ENCODE data around the gene IFIT3. TPM values are rescaled to one million over a fixed set of nuclear protein-coding genes. Genes with fewer than 3 reads are reported as not detected.

Gene IFIT3
- total RNA-seq, 2 donors from 2014 or later, result 0.42 TPM; not detected in 1

DNA sequence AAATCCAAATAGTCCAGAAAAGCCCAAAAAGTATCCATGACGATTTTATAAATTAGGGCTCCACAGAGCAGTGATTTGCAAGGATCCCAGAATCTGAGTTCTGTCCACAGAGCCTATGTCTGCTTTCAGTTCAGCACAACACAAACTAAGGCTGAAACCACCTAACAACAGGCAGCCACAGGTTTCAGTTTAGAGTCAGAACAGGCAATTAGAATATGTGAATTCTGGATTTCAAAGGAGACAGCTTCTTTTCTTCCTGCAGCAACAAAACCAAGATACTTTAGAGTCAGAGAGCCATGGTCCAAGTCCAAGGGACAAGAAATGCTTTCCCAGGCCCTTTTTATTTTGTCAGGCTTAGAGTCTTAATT is 23.6 kb downstream of the IFIT3 start:
- Histone ChIP-seq H3K36me3 (ENCODE audit: control insufficient read depth, insufficient read depth, low read length) (no peaks in the 10 kb centered on the region), H3K4me3 (ENCODE audit: low read length) (no peak overlapping the region), H3K27me3 (ENCODE audit: control insufficient read depth, insufficient read depth, low read length, poor library complexity, severe bottlenecking) (no peaks in the 10 kb centered on the region), H3K9ac (ENCODE audit: extremely low read depth, low read length, poor library complexity, severe bottlenecking) (peak overlapping the region; percentile 20), H3K4me1 (ENCODE audit: control insufficient read depth, insufficient read depth, low read length) (peaks cover 18% of the 10 kb centered on the region), H3K27ac (ENCODE audit: low read depth, low read length) (peak overlapping the region; percentile 71), H3K9me3 (ENCODE audit: control insufficient read depth, low read length) (peaks cover 5% of the 10 kb centered on the region)
- Mint-ChIP-seq H3K27me3 (ENCODE audit: insufficient read depth) (no peaks in the 10 kb centered on the region), H3K4me1 (peaks cover 56% of the 10 kb centered on the region), H3K27ac (peak overlapping the region; percentile 83), H3K36me3 (ENCODE audit: low read depth) (no peaks in the 10 kb centered on the region), H3K9me3 (peaks cover 8% of the 10 kb centered on the region), H3K4me3 (no peak overlapping the region)
- WGBS, 2 experiments (ENCODE audit: insufficient coverage in 1 of 2, insufficient read length in 1 of 2), result 81% methylated on average over 1 of the region's 1 CpG; no CpG with 5 or more reads in 1 of the 2 experiments
- TF ChIP-seq, protein P1, sequence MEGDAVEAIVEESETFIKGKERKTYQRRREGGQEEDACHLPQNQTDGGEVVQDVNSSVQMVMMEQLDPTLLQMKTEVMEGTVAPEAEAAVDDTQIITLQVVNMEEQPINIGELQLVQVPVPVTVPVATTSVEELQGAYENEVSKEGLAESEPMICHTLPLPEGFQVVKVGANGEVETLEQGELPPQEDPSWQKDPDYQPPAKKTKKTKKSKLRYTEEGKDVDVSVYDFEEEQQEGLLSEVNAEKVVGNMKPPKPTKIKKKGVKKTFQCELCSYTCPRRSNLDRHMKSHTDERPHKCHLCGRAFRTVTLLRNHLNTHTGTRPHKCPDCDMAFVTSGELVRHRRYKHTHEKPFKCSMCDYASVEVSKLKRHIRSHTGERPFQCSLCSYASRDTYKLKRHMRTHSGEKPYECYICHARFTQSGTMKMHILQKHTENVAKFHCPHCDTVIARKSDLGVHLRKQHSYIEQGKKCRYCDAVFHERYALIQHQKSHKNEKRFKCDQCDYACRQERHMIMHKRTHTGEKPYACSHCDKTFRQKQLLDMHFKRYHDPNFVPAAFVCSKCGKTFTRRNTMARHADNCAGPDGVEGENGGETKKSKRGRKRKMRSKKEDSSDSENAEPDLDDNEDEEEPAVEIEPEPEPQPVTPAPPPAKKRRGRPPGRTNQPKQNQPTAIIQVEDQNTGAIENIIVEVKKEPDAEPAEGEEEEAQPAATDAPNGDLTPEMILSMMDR (conservative IDR thresholded peaks at IDR 0.05), result no peak
- no peak for DNase-seq

DNA sequence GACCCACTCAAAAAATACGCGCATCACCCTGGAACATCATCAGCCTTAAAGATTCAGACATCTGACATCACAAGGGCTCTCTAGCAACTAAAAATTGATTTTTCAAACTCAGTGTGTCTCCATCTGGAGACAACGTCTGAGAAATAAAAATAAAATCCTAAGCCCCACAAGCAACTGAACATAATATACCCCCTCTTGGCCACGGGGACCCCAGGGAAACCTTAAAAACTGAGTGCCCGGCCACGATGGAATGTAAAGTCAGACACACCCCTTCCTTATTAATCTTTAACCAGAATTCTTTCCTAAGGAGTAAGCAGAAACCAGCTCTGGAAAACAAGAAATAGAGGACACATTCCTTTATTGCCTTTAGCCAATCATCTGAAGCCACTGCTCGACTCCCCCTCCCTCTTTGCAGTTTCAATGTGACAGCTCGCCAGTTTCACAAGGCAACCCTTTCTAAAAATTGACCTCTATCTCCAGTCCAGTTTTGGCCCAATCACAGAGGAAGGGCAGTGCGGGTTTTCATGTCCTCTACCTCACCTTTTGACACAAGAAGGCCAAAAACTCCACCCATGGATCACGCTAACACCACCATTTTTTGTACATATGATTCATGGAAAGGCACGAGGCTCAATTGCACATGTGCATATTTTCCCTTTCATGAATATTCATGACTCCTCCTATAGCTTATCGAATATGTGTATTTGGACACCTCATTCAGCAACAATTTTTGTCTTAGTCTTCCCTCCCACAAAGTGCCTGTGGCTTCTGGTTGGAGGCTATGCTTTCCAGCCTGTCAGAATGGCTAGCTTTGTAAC is 24.2 kb downstream of the IFIT3 start:
- Histone ChIP-seq H3K27me3 (ENCODE audit: control insufficient read depth, insufficient read depth, low read length, poor library complexity, severe bottlenecking) (no peaks in the 10 kb centered on the region), H3K4me3 (ENCODE audit: low read length) (no peak overlapping the region), H3K36me3 (ENCODE audit: control insufficient read depth, insufficient read depth, low read length) (no peaks in the 10 kb centered on the region), H3K9ac (ENCODE audit: extremely low read depth, low read length, poor library complexity, severe bottlenecking) (peak overlapping the region; percentile 20), H3K4me1 (ENCODE audit: control insufficient read depth, insufficient read depth, low read length) (peaks cover 21% of the 10 kb centered on the region), H3K9me3 (ENCODE audit: control insufficient read depth, low read length) (peaks cover 5% of the 10 kb centered on the region), H3K27ac (ENCODE audit: low read depth, low read length) (peak overlapping the region; percentile 71)
- Mint-ChIP-seq H3K27me3 (ENCODE audit: insufficient read depth) (no peaks in the 10 kb centered on the region), H3K27ac (peak overlapping the region; percentile 83), H3K4me3 (no peak overlapping the region), H3K4me1 (peaks cover 52% of the 10 kb centered on the region), H3K9me3 (peaks cover 8% of the 10 kb centered on the region), H3K36me3 (ENCODE audit: low read depth) (no peaks in the 10 kb centered on the region)
- TF ChIP-seq, protein P1 (conservative IDR thresholded peaks at IDR 0.05), result no peak
- no peak for DNase-seq
- WGBS, 2 experiments (ENCODE audit: insufficient coverage in 1 of 2, insufficient read length in 1 of 2), result 72 to 84% methylated on average over 9 to 12 of the region's 12 CpGs

DNA sequence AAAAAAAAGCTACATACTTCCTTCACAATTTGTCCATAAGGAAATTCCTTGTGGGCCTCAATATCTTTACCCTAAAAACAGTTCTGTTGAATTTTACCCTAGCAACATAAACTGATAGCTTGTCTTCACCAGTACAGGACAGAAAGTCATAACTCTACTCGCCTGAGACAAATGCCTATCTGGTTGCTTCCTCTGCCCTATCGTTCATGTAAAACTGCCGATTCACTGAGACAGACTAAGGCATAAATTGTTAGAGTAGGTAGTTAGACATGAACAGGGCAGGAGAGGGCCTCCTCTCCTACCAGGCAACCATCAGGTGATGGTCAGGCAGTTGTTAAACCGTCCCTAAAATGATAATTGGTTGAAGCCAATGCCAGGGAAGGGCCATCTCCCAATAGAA is 25.0 kb downstream of the IFIT3 start:
- TF ChIP-seq, protein P1 (conservative IDR thresholded peaks at IDR 0.05), result no peak
- H3K4me1 Mint-ChIP-seq, result peaks cover 52% of the 10 kb centered on the region

More for the DNA sequence above, 25.0 kb downstream of the IFIT3 start:
- Histone ChIP-seq H3K4me1 (ENCODE audit: control insufficient read depth, insufficient read depth, low read length) (peaks cover 25% of the 10 kb centered on the region), H3K9ac (ENCODE audit: extremely low read depth, low read length, poor library complexity, severe bottlenecking) (no peak overlapping the region), H3K27ac (ENCODE audit: low read depth, low read length) (no peak overlapping the region), H3K9me3 (ENCODE audit: control insufficient read depth, low read length) (peaks cover 5% of the 10 kb centered on the region), H3K27me3 (ENCODE audit: control insufficient read depth, insufficient read depth, low read length, poor library complexity, severe bottlenecking) (no peaks in the 10 kb centered on the region), H3K4me3 (ENCODE audit: low read length) (no peak overlapping the region), H3K36me3 (ENCODE audit: control insufficient read depth, insufficient read depth, low read length) (no peaks in the 10 kb centered on the region)
- 67 to 97% methylated on average over 1 to 4 of the region's 4 CpGs for WGBS, 2 experiments (ENCODE audit: insufficient coverage in 1 of 2, insufficient read length in 1 of 2)
- no peaks in the 10 kb centered on the region for H3K36me3 Mint-ChIP-seq (ENCODE audit: low read depth)
- no peaks in the 10 kb centered on the region for H3K27me3 Mint-ChIP-seq (ENCODE audit: insufficient read depth)
- peaks cover 8% of the 10 kb centered on the region for H3K9me3 Mint-ChIP-seq
- H3K4me3 Mint-ChIP-seq, result no peak overlapping the region
- no peak for DNase-seq
- peak overlapping the region; percentile 56 for H3K27ac Mint-ChIP-seq
